HepG2 (cell line): Measurements from ENCODE around the gene DUOXA2. TPM values are rescaled to one million over a fixed set of nuclear protein-coding genes. Genes with fewer than 3 reads are reported as not detected.

Source experiments
- ATAC-seq: fragments of 200-7000 bp; cut with Tn5 transposase; 3 replicates; pipeline ENCODE4 v1.9.1; 2020; ENCODE audit warnings: mild to moderate bottlenecking, moderate library complexity
- BruUV-seq: library from RNA; stranded (reverse); fragments of 400-500 nt; replicated peaks from 2 replicates; lab custom pipeline; 2021; lab: Mats Ljungman, UMichigan
- CTCF ChIA-PET: fragments of 300-600 bp; formaldehyde crosslinking; extraction: SDS; loops from one replicate; lab custom pipeline; 2021; ENCODE audit warnings: low total read pairs, inconsistent platforms, low intra/inter-chr PET ratio; lab: Yijun Ruan, JAX
- POLR2A ChIA-PET: fragments of 350-600 bp; sonication (Branson Sonifier 250); formaldehyde crosslinking; loops from one replicate; lab custom pipeline; 2020; ENCODE audit warnings: antibody characterized with exemption, inconsistent platforms; lab: Yijun Ruan, JAX
- DNase-seq: peaks from one replicate; pipeline ENCODE4 v3.0.0-alpha.2; 2015; ENCODE audit warnings: low spot score
- FAIRE-seq: peaks from 3 replicates; lab custom pipeline; 2011; peaks lifted over from hg19 to GRCh38; lab: Jason Lieb, UNC
- H2AFZ ChIP-seq: one replicate; pipeline ENCODE4 v1.6.1; 2011; ENCODE audit warnings: low read length, inconsistent platforms
- H3K27ac ChIP-seq: fragments of 300-600 bp; 3 replicates; pipeline ENCODE4 v1.8.0; 2011; ENCODE audit warnings: mixed run types, mild to moderate bottlenecking, mixed read lengths, low read length, inconsistent platforms; ENCODE audit not compliant: insufficient read depth; ENCODE audit errors: extremely low read length
- H3K27me3 ChIP-seq, 2 experiments: fragments of 200-600 bp in 1 of 2; 2 replicates in 1 of 2; 3 replicates in 1 of 2; pipeline versions ENCODE4 v1.6.0 to v1.8.0; 2011; ENCODE audit warnings: low read length in 2 of 2, mild to moderate bottlenecking in 2 of 2, moderate library complexity in 2 of 2, inconsistent platforms in 1 of 2; ENCODE audit not compliant: insufficient read depth in 2 of 2, control insufficient read depth in 1 of 2
- H3K36me3 ChIP-seq, 2 experiments: fragments of 200-600 bp in 1 of 2; replicated peaks in 1 of 2; 2 replicates in 1 of 2; 3 replicates in 1 of 2; pipeline versions ENCODE4 v1.5.1 to v1.8.0; 2011; ENCODE audit warnings: low read length in 2 of 2, inconsistent platforms in 1 of 2; ENCODE audit not compliant: insufficient read depth in 2 of 2, control insufficient read depth in 1 of 2
- H3K4me1 ChIP-seq: 2 replicates; pipeline ENCODE4 v1.5.1; 2012; ENCODE audit warnings: low read length, inconsistent platforms; ENCODE audit not compliant: insufficient read depth
- H3K4me2 ChIP-seq: 2 replicates; pipeline ENCODE4 v1.6.0; 2011; ENCODE audit warnings: low read depth, low read length, inconsistent platforms
- H3K4me3 ChIP-seq, 3 experiments: fragments of 200-600 bp in 1 of 3; sonication (generic), shearing (Covaris generic) in 1 of 3; replicated peaks in 1 of 3; 2 replicates each; pipeline ENCODE4 v1.5.1; 2011 to 2016; ENCODE audit warnings: low read length in 3 of 3, inconsistent platforms in 2 of 3, low read depth in 2 of 3, mild to moderate bottlenecking in 2 of 3, control low read depth in 1 of 3, mixed read lengths in 1 of 3; ENCODE audit not compliant: insufficient read depth in 1 of 3
- H3K79me2 ChIP-seq: one replicate; pipeline ENCODE4 v1.6.1; 2011; ENCODE audit warnings: low read length, inconsistent platforms; ENCODE audit not compliant: insufficient read depth
- H3K9ac ChIP-seq: 2 replicates; pipeline ENCODE4 v1.6.0; 2011; ENCODE audit warnings: mild to moderate bottlenecking, low read depth, low read length, inconsistent platforms; ENCODE audit not compliant: insufficient read depth
- H3K9me3 ChIP-seq: 2 replicates; pipeline ENCODE4 v1.5.1; 2012; ENCODE audit warnings: mild to moderate bottlenecking, low read length
- H4K20me1 ChIP-seq: 2 replicates; pipeline ENCODE4 v1.6.0; 2011; ENCODE audit warnings: inconsistent platforms, mild to moderate bottlenecking, low read length, moderate library complexity; ENCODE audit not compliant: insufficient read depth
- ADNP ChIP-seq: sonication (generic); formaldehyde crosslinking; IDR thresholded peaks from 2 replicates; pipeline ENCODE4 v1.4.0; 2020; ENCODE audit warnings: missing genetic modification reagents
- ARID4A ChIP-seq: sonication (generic); formaldehyde crosslinking; IDR thresholded peaks from 2 replicates; pipeline ENCODE4 v1.5.0; 2020; ENCODE audit warnings: mild to moderate bottlenecking, missing genetic modification reagents, borderline replicate concordance
- CCDC6 ChIP-seq: sonication (generic); formaldehyde crosslinking; IDR thresholded peaks from 2 replicates; pipeline ENCODE4 v1.8.1; 2022; ENCODE audit warnings: mild to moderate bottlenecking, missing genetic modification reagents, moderate library complexity
- FOXP1 ChIP-seq, 2 experiments: fragments of 450-650 bp in 1 of 2; IDR thresholded peaks; 2 replicates each; pipeline ENCODE4 v1.6.1; 2017 to 2018; ENCODE audit warnings: antibody characterized with exemption in 1 of 2
- HES4 ChIP-seq: sonication (generic); formaldehyde crosslinking; IDR thresholded peaks from 2 replicates; pipeline ENCODE4 v1.9.0; 2021; ENCODE audit warnings: mild to moderate bottlenecking, missing genetic modification reagents, borderline replicate concordance
- HNF4A ChIP-seq: sonication (generic); formaldehyde crosslinking; IDR thresholded peaks from 2 replicates; pipeline ENCODE4 v1.4.0; 2020; ENCODE audit warnings: missing genetic modification reagents
- MBNL3 ChIP-seq: fragments of 250-450 bp; sonication (Bioruptor Pico); conservative IDR thresholded peaks from 2 replicates; pipeline ENCODE4 v1.8.0; 2022; ENCODE audit warnings: mild to moderate bottlenecking, inconsistent platforms
- MXI1 ChIP-seq: IDR thresholded peaks from 3 replicates; pipeline ENCODE4 v1.6.1; 2012; ENCODE audit warnings: low read depth, low read length, inconsistent platforms, borderline replicate concordance
- SMAD1 ChIP-seq: sonication (generic); formaldehyde crosslinking; IDR thresholded peaks from 2 replicates; pipeline ENCODE4 v1.4.0; 2020; ENCODE audit warnings: missing genetic modification reagents, low read depth, mild to moderate bottlenecking, borderline replicate concordance
- XRCC5 ChIP-seq: fragments of 200-400 bp; formaldehyde crosslinking; optimal IDR thresholded peaks from 2 replicates; pipeline ENCODE3; 2017; ENCODE audit warnings: mild to moderate bottlenecking, low read length
- ZBTB3 ChIP-seq: sonication (generic); formaldehyde crosslinking; IDR thresholded peaks from 2 replicates; pipeline ENCODE4 v1.4.0; 2020; ENCODE audit warnings: low read depth, mild to moderate bottlenecking, moderate library complexity, missing genetic modification reagents, borderline replicate concordance
- ZFP82 ChIP-seq: sonication (generic); formaldehyde crosslinking; IDR thresholded peaks from 2 replicates; pipeline ENCODE4 v1.5.1; 2020; ENCODE audit warnings: mild to moderate bottlenecking, missing genetic modification reagents, borderline replicate concordance
- ZNF292 ChIP-seq: sonication (generic); formaldehyde crosslinking; IDR thresholded peaks from 2 replicates; pipeline ENCODE4 v1.8.1; 2022; ENCODE audit warnings: mild to moderate bottlenecking, low read depth, missing genetic modification reagents, borderline replicate concordance
- ZNF33B ChIP-seq: sonication (generic); formaldehyde crosslinking; IDR thresholded peaks from 2 replicates; pipeline ENCODE4 v1.5.1; 2020; ENCODE audit warnings: mild to moderate bottlenecking, missing genetic modification reagents
- ZNF672 ChIP-seq: sonication (generic); formaldehyde crosslinking; IDR thresholded peaks from 2 replicates; pipeline ENCODE4 v1.8.1; 2022; ENCODE audit warnings: missing genetic modification reagents
- ZNF800 ChIP-seq: sonication (generic); formaldehyde crosslinking; IDR thresholded peaks from 2 replicates; pipeline ENCODE4 v1.4.0; 2020; ENCODE audit warnings: missing genetic modification reagents
- WGBS: methylation state at CpG from one replicate; pipeline ENCODE4 v1.1.6; 2017; ENCODE audit warnings: low lambda C conversion rate; 5-methylcytosine and 5-hydroxymethylcytosine counted together
- in situ Hi-C: cut with HindIII; loops from 2 replicates; pipeline ENCODE4 v1.10.0; 2017; ENCODE audit warnings: low pct_unique_long_range_greater_than_20kb; ENCODE audit not compliant: extremely low pct_ligation_motif_present
- intact Hi-C: fragments of 100-400 bp; cut with micrococcal nuclease; formaldehyde crosslinking; loops from one replicate; pipeline ENCODE4 v1.10.0; 2022; ENCODE audit not compliant: unreplicated experiment
- polyA plus RNA-seq, 8 experiments: library from polyadenylated mRNA; depleted of rRNA in 3 of 8; stranded (reverse) in 7 of 8; unstranded in 1 of 8; fragments of >200 nt; fragmentation: Illumina TruSeq in 4 of 8; extraction: Trizol in 4 of 8; gene quantifications; 2 replicates each; pipeline versions ENCODE4 v1.2.1 to v1.2.3, GENCODE V29; 2011 to 2016; ENCODE audit warnings: low read depth in 4 of 8, missing spikeins in 1 of 8, mixed read lengths in 1 of 8; ENCODE audit not compliant: insufficient read depth in 1 of 8
- total RNA-seq, 5 experiments: library from RNA; depleted of rRNA; stranded (reverse); fragments of >200 nt; fragmentation: Illumina TruSeq; extraction: Trizol; gene quantifications; 2 replicates each; pipeline ENCODE4 v1.2.3, GENCODE V29; 2016; ENCODE audit warnings: low read depth in 1 of 5

The DUOXA2 gene
- total and polyA plus RNA-seq, 2 of the 13 experiments (the other 11 are each of a cell fraction or from before 2014, with no cell fraction given): 0.32 TPM; not detected in 1

GRCh38 chr15:45112591-45113379, 1.3 kb upstream of the DUOXA2 start:
- POLR2A ChIA-PET: no interaction called here
- peaks cover 23% of the 10 kb centered on the region for H3K4me1 ChIP-seq
- H2AFZ ChIP-seq: no peak overlapping the region
- H3K27ac ChIP-seq: no peak overlapping the region
- H4K20me1 ChIP-seq: no peaks in the 10 kb centered on the region
- intact Hi-C loops (no loop called here), in situ Hi-C loops (no loop called here)
- BruUV-seq: no TSS peak
- H3K4me3 ChIP-seq: no peak overlapping the region; a peak in 1 of 6 replicates
- no peaks in the 10 kb centered on the region for H3K36me3 ChIP-seq
- CTCF ChIA-PET: no interaction called here
- H3K9me3 ChIP-seq: no peaks in the 10 kb centered on the region
- WGBS: no CpG with 5 or more reads among the region's 58 CpGs
- peak overlapping the region; percentile 18; the same call in 1 of the 2 replicates for H3K4me2 ChIP-seq
- ATAC-seq (no peak), DNase-seq (no peak), FAIRE-seq (no peak)
- H3K9ac ChIP-seq: no peak overlapping the region
- peaks cover 15 to 69% of the 10 kb centered on the region in 2 experiments for H3K27me3 ChIP-seq
- H3K79me2 ChIP-seq: no peaks in the 10 kb centered on the region
- TF ChIP-seq FOXP1 (IDR thresholded peaks at IDR 0.05) (no peak), FOXP1 (CRISPR knock-in tag; IDR thresholded peaks at IDR 0.05) (no peak), MXI1 (no peak), ZFP82 (CRISPR knock-in tag) (no peak), HES4 (CRISPR knock-in tag) (no peak), ZNF672 (CRISPR knock-in tag) (no peak), ZNF800 (CRISPR knock-in tag) (peak; percentile 45; the same call in 1 of the 2 replicates), ZNF33B (CRISPR knock-in tag) (no peak), ZBTB3 (CRISPR knock-in tag) (no peak), ARID4A (CRISPR knock-in tag) (0 out of 2 replicates have a peak, but pooled peaks have one; percentile 17), HNF4A (CRISPR knock-in tag) (no peak), CCDC6 (CRISPR knock-in tag) (no peak), MBNL3 (CRISPR knock-in tag) (no peak), ZNF292 (CRISPR knock-in tag) (no peak), ADNP (CRISPR knock-in tag) (no peak), XRCC5 (no peak), SMAD1 (no peak)
